Measurements from ENCODE around the gene AMOT.

AMOT gene

DNA sequence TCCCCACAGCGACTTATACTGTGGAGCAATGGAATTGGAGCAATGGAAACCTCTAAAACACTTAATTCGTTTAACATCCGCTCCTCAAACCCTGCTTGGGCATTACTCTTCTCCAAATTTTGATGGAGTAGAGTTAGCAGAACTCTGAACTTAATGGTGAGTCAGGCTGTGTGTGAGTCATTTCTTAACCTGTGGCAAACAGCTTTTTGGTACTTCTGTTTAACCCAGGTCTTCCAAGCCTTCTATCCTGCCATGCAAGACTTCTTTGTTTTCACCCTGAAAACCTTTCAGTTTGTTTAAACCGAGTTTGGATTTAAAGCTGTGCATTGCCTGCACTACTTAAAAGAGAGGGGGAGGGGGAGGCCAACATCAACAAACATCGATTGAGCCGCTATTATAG is 3.6 kb upstream of the AMOT start:
- TF ChIP-seq, protein P1, sequence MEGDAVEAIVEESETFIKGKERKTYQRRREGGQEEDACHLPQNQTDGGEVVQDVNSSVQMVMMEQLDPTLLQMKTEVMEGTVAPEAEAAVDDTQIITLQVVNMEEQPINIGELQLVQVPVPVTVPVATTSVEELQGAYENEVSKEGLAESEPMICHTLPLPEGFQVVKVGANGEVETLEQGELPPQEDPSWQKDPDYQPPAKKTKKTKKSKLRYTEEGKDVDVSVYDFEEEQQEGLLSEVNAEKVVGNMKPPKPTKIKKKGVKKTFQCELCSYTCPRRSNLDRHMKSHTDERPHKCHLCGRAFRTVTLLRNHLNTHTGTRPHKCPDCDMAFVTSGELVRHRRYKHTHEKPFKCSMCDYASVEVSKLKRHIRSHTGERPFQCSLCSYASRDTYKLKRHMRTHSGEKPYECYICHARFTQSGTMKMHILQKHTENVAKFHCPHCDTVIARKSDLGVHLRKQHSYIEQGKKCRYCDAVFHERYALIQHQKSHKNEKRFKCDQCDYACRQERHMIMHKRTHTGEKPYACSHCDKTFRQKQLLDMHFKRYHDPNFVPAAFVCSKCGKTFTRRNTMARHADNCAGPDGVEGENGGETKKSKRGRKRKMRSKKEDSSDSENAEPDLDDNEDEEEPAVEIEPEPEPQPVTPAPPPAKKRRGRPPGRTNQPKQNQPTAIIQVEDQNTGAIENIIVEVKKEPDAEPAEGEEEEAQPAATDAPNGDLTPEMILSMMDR (IDR thresholded peaks at IDR 0.05; ENCODE audit: low read depth, low read length): no peak
- in situ Hi-C loops (cut with HindIII; ENCODE audit: low sequenced_read_pairs): no loop called here
- DNase-seq (ENCODE audit: low read depth, low spot score): no peak
- no peak overlapping the region for H3K4me3 ChIP-seq (ENCODE audit: low read depth, low read length)

DNA sequence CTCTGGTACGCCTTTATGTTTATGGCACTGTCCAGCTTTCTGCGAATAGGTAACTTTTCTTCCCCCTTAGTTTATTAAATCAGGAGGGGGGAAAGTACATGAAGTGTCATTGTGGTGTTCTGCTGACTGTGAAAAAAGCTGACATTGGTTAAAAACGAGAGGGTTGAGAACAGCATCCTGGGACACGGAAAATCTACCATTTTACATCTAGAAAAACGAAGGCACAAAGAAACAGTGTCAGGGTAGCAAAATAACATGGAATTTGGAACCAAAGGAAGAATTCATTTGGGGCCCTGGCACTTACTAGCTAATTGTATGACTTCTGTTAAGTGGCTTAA is 1.2 kb upstream of the AMOT start:
- in situ Hi-C loops (cut with HindIII; ENCODE audit: low sequenced_read_pairs): no loop called here
- H3K4me3 ChIP-seq (ENCODE audit: low read depth, low read length): peak overlapping the region; percentile 37
- TF ChIP-seq, protein P1 (IDR thresholded peaks at IDR 0.05; ENCODE audit: low read depth, low read length): no peak
- DNase-seq (ENCODE audit: low read depth, low spot score): no peak

DNA sequence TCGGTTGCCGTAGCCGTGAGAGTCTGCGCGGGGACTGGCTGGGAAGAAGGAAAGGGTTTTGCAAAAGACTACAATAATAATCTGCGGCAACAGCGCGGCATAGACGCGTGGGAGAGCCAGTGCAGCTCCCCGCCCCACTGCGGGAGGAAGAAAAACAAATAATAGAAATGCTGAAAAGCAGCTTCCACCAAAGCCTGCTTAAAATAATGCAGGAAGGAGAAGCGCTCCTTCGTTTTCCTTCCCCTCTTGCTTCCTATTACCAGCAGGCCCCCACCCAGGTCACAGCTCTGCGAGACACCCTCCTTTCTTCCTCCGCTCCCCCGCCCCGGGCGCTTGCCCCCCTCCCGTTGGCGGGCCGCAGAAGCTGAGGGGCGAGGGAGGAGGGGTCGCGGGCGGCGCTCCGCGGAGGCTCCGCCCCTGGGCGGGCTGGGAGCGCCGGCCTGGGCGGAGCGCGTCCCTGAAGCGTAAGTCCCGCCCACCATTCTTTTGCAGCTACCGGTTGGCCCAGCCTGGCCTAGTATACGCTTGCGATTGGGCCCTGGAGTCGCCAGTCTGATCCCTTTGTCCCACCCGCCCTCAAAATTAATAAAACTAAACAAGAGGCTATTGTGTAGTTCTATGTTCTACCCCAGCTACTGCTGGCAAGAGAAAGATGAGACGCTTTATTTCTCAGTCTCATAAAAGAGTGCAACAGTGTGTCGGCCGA is 636 bp upstream of the AMOT start:
- H3K4me3 ChIP-seq (ENCODE audit: low read depth, low read length): peak overlapping the region; percentile 65
- in situ Hi-C loops (cut with HindIII; ENCODE audit: low sequenced_read_pairs): no loop called here
- TF ChIP-seq, protein P1 (IDR thresholded peaks at IDR 0.05; ENCODE audit: low read depth, low read length): no peak
- peak; percentile 88 for DNase-seq (ENCODE audit: low read depth, low spot score)

DNA sequence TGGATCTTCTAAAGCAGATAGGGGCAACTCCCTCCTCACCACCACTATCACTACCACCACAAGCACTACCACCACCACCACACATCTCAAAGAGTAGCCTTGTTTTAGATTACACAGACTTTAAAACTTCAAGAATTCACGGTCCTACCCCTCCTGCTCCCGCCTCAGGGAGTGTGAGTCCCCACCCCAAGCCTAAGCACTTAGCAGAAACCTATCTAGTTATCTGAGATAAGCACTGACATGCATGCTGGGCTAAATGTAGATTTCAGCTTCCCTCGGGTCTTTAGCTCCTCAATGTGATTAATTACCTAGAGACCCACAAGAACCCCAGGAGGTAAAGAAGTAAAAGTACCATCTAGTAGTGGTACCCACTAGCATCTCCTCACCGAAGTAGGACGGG is 775 bp downstream of the AMOT start:
- DNase-seq (ENCODE audit: low read depth, low spot score): peak; percentile 3
- H3K4me3 ChIP-seq (ENCODE audit: low read depth, low read length): peak overlapping the region; percentile 65
- in situ Hi-C loops (cut with HindIII; ENCODE audit: low sequenced_read_pairs): no loop called here
- TF ChIP-seq, protein P1 (IDR thresholded peaks at IDR 0.05; ENCODE audit: low read depth, low read length): no peak

DNA sequence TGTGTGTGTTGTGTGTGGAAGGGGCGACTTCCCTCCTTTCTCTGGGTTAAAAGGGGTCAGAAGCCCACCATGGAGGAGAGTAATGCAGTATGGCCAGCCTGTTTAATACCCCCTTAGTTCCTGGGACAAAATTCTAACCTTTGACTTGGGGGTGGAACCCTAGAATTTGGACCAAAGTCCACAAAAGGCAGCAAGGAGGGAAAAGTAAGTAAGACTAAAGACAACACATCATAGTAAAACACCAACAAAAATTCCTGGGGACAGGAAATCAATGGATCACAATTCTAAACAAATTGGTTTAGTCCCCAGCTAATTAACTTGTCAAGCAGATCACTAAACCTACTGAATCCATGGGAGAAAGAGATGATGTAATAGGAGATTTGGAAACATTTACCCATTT is 3.1 kb downstream of the AMOT start:
- H3K4me3 ChIP-seq (ENCODE audit: low read depth, low read length): no peak overlapping the region
- no peak for DNase-seq (ENCODE audit: low read depth, low spot score)
- in situ Hi-C loops (cut with HindIII; ENCODE audit: low sequenced_read_pairs): no loop called here
- TF ChIP-seq, protein P1 (IDR thresholded peaks at IDR 0.05; ENCODE audit: low read depth, low read length): no peak

DNA sequence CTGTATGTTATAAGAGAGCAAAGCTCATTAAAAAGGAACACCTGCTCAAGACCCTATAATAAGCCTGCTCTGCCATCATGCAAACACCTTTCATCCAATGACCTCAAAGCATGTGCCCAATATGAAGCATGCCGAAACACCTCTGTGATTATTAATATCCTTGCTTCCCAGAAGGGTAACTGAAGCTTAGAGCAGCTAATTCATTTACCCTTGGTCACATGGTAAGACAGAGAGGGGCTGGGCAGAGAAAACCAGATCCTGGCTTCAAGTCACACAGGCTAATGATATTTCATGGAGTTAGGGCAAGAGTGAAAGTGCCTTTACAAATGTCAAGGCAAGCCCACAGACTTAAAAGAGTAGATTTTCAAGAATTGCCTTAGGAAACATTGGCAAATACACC is 5.6 kb downstream of the AMOT start:
- no peak overlapping the region for H3K4me3 ChIP-seq (ENCODE audit: low read depth, low read length)
- in situ Hi-C loops (cut with HindIII; ENCODE audit: low sequenced_read_pairs): no loop called here
- TF ChIP-seq, protein P1 (IDR thresholded peaks at IDR 0.05; ENCODE audit: low read depth, low read length): no peak
- DNase-seq (ENCODE audit: low read depth, low spot score): no peak

Data from astrocyte of the spinal cord (primary cell).